Neutrophil (primary cell): ENCODE data around the gene TARBP2.
"Not testable (repeated sequence)": the region's sequence is repeated elsewhere in the genome, so short reads cannot be mapped to it uniquely, and the experiment has no call there.

ENCODE experiments used
- H3K27ac ChIP-seq: fragments of 200-600 bp; sonication (generic); 2 replicates; pipeline ENCODE4 v1.5.1; 2016; ENCODE audit warnings: mild to moderate bottlenecking, moderate library complexity
- H3K27me3 ChIP-seq: fragments of 200-600 bp; sonication (generic); 2 replicates; pipeline ENCODE4 v1.6.0; 2016; ENCODE audit warnings: mild to moderate bottlenecking
- H3K36me3 ChIP-seq: fragments of 200-600 bp; sonication (generic); 2 replicates; pipeline ENCODE4 v1.5.1; 2017
- H3K4me1 ChIP-seq, 2 experiments: fragments of 200-600 bp in 1 of 2; sonication (generic) in 1 of 2; 1 replicate in 1 of 2; 2 replicates in 1 of 2; pipeline versions ENCODE4 v1.5.1 to v1.6.1; 2013 to 2016; ENCODE audit warnings: low read depth in 1 of 2, low read length in 1 of 2, mild to moderate bottlenecking in 1 of 2, moderate library complexity in 1 of 2; ENCODE audit not compliant: control insufficient read depth in 1 of 2, insufficient read depth in 1 of 2
- H3K4me3 ChIP-seq, 2 experiments: fragments of 200-600 bp in 1 of 2; sonication (generic) in 1 of 2; 1 replicate in 1 of 2; 2 replicates in 1 of 2; pipeline ENCODE4 v1.5.1; 2013 to 2016; ENCODE audit warnings: low read depth in 1 of 2, low read length in 1 of 2, mild to moderate bottlenecking in 1 of 2, moderate library complexity in 1 of 2
- H3K9me3 ChIP-seq: fragments of 200-600 bp; sonication (generic); 2 replicates; pipeline ENCODE4 v1.5.1; 2016
- TF ChIP-seq, protein P1 (sequence below): fragments of 200-600 bp; sonication (generic); IDR thresholded peaks from 2 replicates; pipeline ENCODE4 v1.5.1; 2016; ENCODE audit warnings: antibody characterized with exemption

TARBP2 gene

DNA sequence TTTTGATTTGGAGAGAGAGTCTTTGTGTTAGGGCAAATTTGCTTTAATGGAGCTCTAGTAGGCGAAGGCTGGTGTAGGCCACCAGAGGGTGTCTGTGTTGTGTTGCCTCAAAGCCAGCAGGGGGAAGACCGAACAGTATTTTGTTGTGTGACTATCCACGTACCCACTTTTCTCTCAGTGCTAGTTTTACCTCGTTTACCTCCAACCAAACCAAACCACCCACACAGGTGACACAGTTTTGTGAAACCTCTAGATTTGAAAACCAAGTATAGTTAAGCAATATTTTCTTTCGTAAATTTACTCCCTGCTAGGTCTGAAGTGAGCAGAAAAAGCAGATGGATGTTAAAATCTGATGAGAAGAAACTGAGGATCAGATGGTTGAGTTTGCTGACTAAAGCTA is 42.5 kb downstream of the TARBP2 start:
- Histone ChIP-seq H3K27ac (peak overlapping the region; percentile 10), H3K4me1 (peaks cover 0 to 8% of the 10 kb centered on the region in 2 experiments), H3K36me3 (peaks cover 67% of the 10 kb centered on the region)

DNA sequence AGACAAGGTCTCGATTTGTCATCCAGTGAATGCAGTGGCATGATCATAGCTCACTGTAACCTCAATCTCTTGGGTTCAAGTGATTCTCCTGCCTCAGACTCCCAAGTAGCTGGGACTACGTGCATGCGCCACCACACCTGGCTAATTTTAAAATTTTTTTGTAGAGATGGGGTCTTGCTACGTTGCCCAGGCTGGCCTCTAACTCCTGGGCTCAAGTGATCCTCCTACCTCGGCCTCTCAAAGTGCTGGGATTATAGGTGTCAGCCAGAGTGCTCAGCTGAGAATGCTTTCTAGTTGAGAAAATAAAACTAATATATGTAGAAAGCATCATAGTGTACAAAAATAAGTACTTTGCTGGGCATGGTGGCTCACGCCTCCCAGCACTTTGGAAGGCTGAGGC is 47.3 kb downstream of the TARBP2 start:
- not testable (repeated sequence) for H3K4me3 ChIP-seq, H3K4me1 ChIP-seq, H3K9me3 ChIP-seq, H3K27ac ChIP-seq, H3K27me3 ChIP-seq
- H3K36me3 ChIP-seq, result peaks cover 59% of the 10 kb centered on the region

More for the DNA sequence above, 42.5 kb downstream of the TARBP2 start:
- Histone ChIP-seq H3K9me3 (no peaks in the 10 kb centered on the region), H3K4me3 (no peak overlapping the region), H3K27me3 (no peaks in the 10 kb centered on the region)
- TF ChIP-seq, protein P1, sequence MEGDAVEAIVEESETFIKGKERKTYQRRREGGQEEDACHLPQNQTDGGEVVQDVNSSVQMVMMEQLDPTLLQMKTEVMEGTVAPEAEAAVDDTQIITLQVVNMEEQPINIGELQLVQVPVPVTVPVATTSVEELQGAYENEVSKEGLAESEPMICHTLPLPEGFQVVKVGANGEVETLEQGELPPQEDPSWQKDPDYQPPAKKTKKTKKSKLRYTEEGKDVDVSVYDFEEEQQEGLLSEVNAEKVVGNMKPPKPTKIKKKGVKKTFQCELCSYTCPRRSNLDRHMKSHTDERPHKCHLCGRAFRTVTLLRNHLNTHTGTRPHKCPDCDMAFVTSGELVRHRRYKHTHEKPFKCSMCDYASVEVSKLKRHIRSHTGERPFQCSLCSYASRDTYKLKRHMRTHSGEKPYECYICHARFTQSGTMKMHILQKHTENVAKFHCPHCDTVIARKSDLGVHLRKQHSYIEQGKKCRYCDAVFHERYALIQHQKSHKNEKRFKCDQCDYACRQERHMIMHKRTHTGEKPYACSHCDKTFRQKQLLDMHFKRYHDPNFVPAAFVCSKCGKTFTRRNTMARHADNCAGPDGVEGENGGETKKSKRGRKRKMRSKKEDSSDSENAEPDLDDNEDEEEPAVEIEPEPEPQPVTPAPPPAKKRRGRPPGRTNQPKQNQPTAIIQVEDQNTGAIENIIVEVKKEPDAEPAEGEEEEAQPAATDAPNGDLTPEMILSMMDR, result no peak

DNA sequence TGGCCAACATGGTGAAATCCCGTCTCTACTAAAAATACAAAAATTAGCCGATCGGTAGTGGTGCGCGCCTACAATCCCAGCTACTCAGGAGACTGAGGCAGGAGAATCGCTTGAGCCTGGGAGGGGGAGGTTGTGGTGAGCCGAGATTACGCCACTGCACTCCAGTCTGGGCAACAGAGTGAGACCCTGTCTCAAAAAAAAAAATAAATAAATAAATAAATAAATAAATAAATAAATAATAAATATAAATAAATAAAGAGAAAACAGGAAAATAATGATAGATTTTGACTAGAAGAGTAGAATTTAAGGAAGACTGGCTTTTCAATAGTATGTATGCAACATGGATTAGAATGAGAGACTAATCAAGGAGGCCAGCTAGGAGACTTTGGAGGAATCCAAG is 49.0 kb downstream of the TARBP2 start:
- not testable (repeated sequence) for H3K27ac ChIP-seq, H3K4me3 ChIP-seq

DNA sequence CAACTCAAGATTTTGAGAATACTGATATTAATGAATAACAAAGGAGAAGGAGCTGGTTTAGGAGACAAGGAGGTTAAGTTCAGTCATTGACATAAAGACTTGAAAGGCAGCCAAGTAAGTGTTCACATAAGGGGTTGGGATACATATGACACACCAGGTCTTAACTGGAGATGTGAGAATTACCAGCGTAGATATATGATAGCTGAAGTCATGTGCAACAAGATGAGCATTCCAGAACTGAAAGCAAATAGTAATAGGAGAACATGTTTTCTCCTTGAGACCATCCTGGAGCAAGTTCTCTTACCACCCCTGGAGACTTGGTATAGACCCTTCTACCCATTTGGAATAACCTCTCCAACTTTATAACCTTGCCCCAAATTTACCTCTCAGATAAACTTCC is 49.5 kb downstream of the TARBP2 start:
- peaks cover 50% of the 10 kb centered on the region for H3K36me3 ChIP-seq
- H3K4me3 ChIP-seq, result no peak overlapping the region
- no peaks in the 10 kb centered on the region for H3K27me3 ChIP-seq
- TF ChIP-seq, protein P1, result no peak
- no peaks in the 10 kb centered on the region for H3K9me3 ChIP-seq
- H3K27ac ChIP-seq, result no peak overlapping the region
- no peaks in the 10 kb centered on the region for H3K4me1 ChIP-seq

More for the DNA sequence above, 49.0 kb downstream of the TARBP2 start:
- H3K27me3 ChIP-seq, H3K9me3 ChIP-seq, H3K4me1 ChIP-seq: not testable (repeated sequence)
- peaks cover 53% of the 10 kb centered on the region for H3K36me3 ChIP-seq

DNA sequence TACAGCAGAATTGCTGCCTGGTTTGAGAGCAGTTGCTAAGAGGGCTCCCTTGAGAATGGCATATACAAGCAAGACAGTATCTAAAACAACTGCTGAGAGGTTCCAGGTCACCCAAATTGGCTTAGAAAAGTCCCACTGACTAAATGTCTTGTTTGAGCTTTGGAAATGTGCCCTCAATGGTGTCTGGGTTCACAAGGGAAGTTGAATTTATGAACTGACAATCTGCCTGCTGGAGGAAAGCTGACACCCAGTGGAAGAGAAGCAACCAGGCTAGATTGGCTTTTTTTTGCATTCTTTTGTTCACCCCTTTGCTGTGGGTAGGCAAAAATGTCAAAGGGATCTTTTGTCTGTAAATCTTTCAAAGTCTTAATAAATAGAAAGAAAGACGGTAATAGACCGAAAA is 50.8 kb downstream of the TARBP2 start:
- TF ChIP-seq, protein P1, result no peak
- Histone ChIP-seq H3K27ac (no peak overlapping the region), H3K9me3 (no peaks in the 10 kb centered on the region)

DNA sequence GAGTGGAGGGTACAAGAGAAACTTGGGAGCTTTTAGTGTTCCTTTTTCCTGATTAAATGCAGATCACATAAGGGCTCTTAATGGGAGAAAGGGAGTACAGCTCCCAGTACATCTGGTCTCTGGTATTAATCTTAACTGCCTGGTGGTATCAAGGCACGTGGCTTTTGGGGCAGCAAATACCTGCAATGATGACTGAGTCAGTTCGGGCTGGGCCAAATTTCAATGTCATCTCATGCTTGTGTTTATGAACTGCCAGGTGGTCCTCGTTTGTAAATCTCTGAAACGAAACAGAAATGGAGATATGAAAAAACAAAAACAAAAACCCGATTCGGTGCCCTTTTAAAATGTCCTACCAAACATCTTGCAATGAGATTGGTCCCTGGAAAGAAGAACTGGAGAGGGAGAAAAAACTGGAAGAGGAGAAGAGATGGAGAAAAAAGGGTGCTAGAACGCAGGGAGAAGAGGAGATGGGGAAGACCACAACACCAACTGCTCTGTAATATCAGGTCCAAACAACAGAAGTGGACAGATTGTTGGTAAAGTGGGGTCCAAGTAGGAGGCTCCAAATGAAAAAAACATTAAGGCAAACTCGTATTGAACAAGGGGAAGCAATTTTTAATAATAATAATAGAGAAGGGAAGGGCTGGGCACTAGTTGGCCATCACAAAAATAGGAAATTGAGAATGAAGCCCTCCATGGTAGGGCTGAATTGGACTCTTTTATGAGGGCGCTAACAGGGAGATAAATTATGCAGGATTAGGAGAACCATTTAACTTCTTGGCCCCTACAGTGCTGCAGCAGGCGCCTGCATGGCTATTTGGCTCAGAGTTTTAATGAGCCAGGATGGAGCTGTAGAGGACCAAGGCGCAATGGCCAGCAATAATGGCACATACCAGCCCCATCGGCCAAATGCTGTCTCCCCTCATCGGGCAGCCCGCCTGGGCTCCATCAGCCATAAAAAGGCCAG is 51.6 kb downstream of the TARBP2 start:
- Histone ChIP-seq H3K27me3 (no peaks in the 10 kb centered on the region), H3K9me3 (no peaks in the 10 kb centered on the region), H3K4me3 (no peak overlapping the region), H3K27ac (no peak overlapping the region), H3K4me1 (no peaks in the 10 kb centered on the region), H3K36me3 (peaks cover 46% of the 10 kb centered on the region)
- TF ChIP-seq, protein P1, result no peak

More for the DNA sequence above, 50.8 kb downstream of the TARBP2 start:
- H3K36me3 ChIP-seq, result peaks cover 50% of the 10 kb centered on the region
- no peaks in the 10 kb centered on the region for H3K4me1 ChIP-seq
- H3K27me3 ChIP-seq, result no peaks in the 10 kb centered on the region
- no peak overlapping the region for H3K4me3 ChIP-seq
